AG04449 (cell line): Measurements from ENCODE around the gene CS.
"Not testable (repeated sequence)": the region's sequence is repeated elsewhere in the genome, so short reads cannot be mapped to it uniquely, and the experiment has no call there.

Experiments used
- CTCF ChIA-PET: fragments of 350-600 bp; formaldehyde crosslinking; extraction: SDS; loops from one replicate; lab custom pipeline; 2021; ENCODE audit warnings: antibody characterized with exemption; lab: Yijun Ruan, JAX
- POLR2A ChIA-PET: fragments of 400-600, 350-600 bp; formaldehyde crosslinking; extraction: SDS; loops from one replicate; lab custom pipeline; 2020; ENCODE audit warnings: antibody characterized with exemption, inconsistent platforms; lab: Yijun Ruan, JAX
- DNase-seq: peaks from one replicate; pipeline ENCODE4 v3.0.0-alpha.2; 2010; ENCODE audit warnings: low read depth, low spot score
- H3K4me3 ChIP-seq: 2 replicates; pipeline ENCODE4 v1.5.1; 2011; ENCODE audit warnings: low read depth, mild to moderate bottlenecking, control low read depth, low read length
- TF ChIP-seq, protein P1 (sequence below): IDR thresholded peaks from one replicate; pipeline ENCODE4 v1.5.1; 2011; ENCODE audit warnings: mild to moderate bottlenecking, moderate library complexity, low read length, control low read depth, inconsistent platforms; ENCODE audit not compliant: insufficient read depth; ENCODE audit errors: missing control alignments

The CS gene

DNA sequence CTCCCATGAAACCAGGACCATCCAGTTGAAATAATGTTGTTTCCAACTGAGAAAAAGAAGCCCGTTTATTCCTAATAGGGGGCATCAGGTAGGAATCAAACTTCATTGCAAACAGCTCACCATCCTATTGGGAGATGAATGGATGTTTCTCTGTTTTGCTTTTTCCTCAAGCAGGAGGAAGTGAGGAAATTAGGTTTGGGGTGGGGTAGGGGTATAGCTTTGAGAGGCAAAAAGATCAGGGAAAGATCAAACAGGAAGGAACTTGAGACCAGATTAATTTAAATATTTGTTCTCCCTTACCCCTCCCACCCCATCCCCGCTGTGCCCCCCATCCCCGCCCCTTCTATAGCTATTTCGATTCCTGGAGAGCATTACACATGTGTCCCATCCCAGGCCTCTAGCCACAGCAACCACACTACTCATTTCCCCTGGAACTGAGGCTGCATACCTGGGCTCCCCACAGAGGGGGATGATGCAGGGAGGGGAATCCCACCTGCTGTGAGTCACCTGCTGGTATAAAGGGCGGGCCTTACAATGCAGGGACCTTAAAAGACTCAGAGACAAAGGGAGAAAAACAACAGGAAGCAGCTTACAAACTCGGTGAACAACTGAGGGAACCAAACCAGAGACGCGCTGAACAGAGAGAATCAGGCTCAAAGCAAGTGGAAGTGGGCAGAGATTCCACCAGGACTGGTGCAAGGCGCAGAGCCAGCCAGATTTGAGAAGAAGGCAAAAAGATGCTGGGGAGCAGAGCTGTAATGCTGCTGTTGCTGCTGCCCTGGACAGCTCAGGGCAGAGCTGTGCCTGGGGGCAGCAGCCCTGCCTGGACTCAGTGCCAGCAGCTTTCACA lies 38.4 kb upstream of the CS start, which contains the start of gene IL23A:
Gene IL23A (plus strand): TSS at position 577 of the 850 bp plus-strand sequence. CDS start 161 bp downstream, at position 738.
- ChIA-PET CTCF (interaction anchor here (1.1 kb wide), 1 partner anchor 13 kb away, joined by 3 read pairs; no protein-coding TSS in a partner anchor), POLR2A (interaction anchor here (0.8 to 0.9 kb wide), 2 partner anchors 10 to 23 kb away, joined by 3 to 4 read pairs; partner anchors contain the start of gene CNPY2)
- DNase-seq: no peak
- H3K4me3 ChIP-seq: no peak within 1 kb of the TSS
- TF ChIP-seq, protein P1, sequence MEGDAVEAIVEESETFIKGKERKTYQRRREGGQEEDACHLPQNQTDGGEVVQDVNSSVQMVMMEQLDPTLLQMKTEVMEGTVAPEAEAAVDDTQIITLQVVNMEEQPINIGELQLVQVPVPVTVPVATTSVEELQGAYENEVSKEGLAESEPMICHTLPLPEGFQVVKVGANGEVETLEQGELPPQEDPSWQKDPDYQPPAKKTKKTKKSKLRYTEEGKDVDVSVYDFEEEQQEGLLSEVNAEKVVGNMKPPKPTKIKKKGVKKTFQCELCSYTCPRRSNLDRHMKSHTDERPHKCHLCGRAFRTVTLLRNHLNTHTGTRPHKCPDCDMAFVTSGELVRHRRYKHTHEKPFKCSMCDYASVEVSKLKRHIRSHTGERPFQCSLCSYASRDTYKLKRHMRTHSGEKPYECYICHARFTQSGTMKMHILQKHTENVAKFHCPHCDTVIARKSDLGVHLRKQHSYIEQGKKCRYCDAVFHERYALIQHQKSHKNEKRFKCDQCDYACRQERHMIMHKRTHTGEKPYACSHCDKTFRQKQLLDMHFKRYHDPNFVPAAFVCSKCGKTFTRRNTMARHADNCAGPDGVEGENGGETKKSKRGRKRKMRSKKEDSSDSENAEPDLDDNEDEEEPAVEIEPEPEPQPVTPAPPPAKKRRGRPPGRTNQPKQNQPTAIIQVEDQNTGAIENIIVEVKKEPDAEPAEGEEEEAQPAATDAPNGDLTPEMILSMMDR: no peak

GRCh38 chr12:56337753-56338251 lies 37.7 kb upstream of the CS start:
- ChIA-PET POLR2A (interaction anchor here (0.8 to 0.9 kb wide), 2 partner anchors 11 to 22 kb away, joined by 3 to 4 read pairs; partner anchors contain the start of gene CNPY2), CTCF (interaction anchor here (0.6 to 1.2 kb wide), 3 partner anchors 12 to 239 kb away, joined by 3 read pairs; no protein-coding TSS in a partner anchor)
- TF ChIP-seq, protein P1: no peak
- no peak overlapping the region for H3K4me3 ChIP-seq
- DNase-seq: no peak

DNA sequence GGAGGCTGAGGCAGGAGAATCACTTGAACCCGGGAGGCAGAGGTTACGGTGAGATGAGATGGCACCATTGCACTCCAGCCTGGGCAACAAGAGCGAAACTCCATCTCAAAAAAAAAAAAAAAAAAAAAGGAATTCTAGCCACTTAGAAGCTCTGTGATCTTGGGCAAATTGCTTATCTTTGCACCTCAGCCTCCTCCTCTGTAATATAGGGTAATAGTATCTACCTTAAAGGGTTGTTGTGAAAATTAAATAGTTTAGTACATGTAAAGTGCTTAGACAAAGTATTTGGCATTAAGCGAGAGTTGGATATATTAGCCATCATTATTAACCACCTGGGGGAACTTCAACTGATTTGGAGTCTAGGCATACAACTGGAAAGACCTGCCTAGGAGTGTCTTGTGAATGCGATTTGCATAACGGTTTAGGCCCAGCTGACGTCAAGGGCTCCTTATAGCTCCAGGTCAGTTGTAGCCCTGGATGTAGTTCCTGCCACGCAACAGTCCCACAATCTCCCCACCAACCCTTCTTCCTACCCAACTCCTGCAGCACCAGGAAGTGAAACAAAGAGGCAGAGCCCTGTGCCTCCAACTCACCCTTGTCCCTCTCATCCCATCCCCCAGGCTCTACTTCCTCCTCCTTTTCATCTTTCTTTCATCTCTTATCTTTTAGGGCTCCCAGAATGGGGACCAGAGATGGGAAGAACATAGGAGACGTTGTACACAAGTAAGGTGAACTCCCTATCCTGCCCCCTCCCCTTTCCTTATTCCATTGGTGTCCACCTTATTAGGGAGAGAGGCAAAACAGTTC lies 36.4 kb upstream of the CS start:
- POLR2A ChIA-PET: interaction anchor here (0.7 kb wide), 1 partner anchor 21 kb away, joined by 3 read pairs; the partner anchor contains the start of gene CNPY2
- TF ChIP-seq, protein P1: no peak
- H3K4me3 ChIP-seq: no peak overlapping the region
- DNase-seq: no peak
- CTCF ChIA-PET: interaction anchor here (1.1 to 1.2 kb wide), 2 partner anchors 127 kb away, joined by 3 read pairs; no protein-coding TSS in a partner anchor

DNA sequence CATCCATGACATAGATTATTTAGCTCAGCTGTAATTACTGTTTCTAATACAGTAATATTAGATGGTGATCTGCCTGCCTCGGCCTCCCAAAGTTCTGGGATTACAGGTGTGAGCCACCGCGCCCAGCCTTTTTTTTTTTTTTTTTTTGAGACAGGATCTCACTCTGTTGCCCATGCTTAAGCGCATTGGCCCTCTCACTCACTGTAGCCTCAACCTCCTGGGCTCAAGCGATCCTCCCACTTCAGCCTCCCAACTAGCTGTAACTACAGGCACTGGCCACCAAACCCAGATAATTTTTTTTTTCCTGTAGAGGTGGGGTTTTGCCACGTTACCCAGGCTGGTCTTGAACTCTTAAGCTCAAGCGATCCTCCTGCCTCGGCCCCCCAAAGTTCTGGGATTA lies 35.4 kb upstream of the CS start:
- DNase-seq, H3K4me3 ChIP-seq: not testable (repeated sequence)
- CTCF ChIA-PET: interaction anchor here (1.1 kb wide), 1 partner anchor 128 kb away, joined by 3 read pairs; no protein-coding TSS in a partner anchor
- POLR2A ChIA-PET: interaction anchor here (0.5 to 0.7 kb wide), 2 partner anchors 12 to 20 kb away, joined by 3 read pairs; partner anchors contain the start of gene CNPY2

DNA sequence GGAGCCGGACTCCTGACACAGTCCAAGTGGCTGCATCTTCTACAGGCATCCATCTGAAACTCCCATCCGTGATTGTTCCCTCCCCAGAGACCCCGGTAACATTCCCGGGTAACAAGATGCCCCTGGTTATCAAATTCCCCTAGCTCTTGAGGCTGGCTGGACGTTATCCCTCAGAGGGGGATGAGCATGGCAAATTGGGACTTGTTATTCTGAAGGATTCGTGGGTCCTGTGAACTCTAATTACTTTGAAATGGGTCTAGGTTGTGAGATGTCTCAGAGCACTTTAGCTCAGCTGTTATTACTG lies 34.3 kb upstream of the CS start:
- POLR2A ChIA-PET: interaction anchor here (1.5 kb wide), 1 partner anchor 26 kb away, joined by 4 read pairs; the partner anchor contains the start of gene STAT2

More for the DNA sequence above, 34.3 kb upstream of the CS start:
- peak overlapping the region; percentile 67 for H3K4me3 ChIP-seq
- TF ChIP-seq, protein P1: no peak
- CTCF ChIA-PET: interaction anchor here (0.7 to 2.0 kb wide), 5 partner anchors 10 to 26 kb away, joined by 3 to 14 read pairs (median 5); partner anchors contain the start of gene STAT2
- no peak for DNase-seq
